ENCODE data around the gene ACOD1. TPM values are rescaled to one million over a fixed set of nuclear protein-coding genes. Genes with fewer than 3 reads are reported as not detected.

Gene ACOD1
- total and polyA plus RNA-seq, 8 donors, result 1.6 TPM; not detected in 7

DNA sequence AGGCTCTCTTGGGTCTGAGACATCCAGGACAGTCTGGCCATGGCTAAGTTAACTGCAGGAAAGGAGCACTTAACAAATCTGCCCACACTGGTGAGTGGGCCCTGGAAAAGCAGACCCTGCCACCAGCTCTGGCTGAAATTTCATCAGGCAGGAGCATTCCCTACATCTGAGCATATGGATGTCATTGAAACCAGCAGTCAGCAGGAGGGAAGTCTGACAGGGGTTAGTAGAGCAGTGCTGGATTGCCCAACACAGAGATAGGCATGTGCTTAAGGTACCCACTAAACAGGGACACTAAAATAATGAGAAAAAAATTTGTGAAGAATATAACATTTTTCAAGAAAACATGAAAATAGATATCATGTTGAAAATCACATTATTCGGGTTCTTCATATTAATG, 13.6 kb upstream of the ACOD1 start:
- TF ChIP-seq, protein P1, sequence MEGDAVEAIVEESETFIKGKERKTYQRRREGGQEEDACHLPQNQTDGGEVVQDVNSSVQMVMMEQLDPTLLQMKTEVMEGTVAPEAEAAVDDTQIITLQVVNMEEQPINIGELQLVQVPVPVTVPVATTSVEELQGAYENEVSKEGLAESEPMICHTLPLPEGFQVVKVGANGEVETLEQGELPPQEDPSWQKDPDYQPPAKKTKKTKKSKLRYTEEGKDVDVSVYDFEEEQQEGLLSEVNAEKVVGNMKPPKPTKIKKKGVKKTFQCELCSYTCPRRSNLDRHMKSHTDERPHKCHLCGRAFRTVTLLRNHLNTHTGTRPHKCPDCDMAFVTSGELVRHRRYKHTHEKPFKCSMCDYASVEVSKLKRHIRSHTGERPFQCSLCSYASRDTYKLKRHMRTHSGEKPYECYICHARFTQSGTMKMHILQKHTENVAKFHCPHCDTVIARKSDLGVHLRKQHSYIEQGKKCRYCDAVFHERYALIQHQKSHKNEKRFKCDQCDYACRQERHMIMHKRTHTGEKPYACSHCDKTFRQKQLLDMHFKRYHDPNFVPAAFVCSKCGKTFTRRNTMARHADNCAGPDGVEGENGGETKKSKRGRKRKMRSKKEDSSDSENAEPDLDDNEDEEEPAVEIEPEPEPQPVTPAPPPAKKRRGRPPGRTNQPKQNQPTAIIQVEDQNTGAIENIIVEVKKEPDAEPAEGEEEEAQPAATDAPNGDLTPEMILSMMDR (IDR thresholded peaks at IDR 0.05), result no peak
- Histone ChIP-seq H3K9me3 (peaks cover 0 to 4% of the 10 kb centered on the region in 2 donors), H3K4me1 (peaks cover 0 to 15% of the 10 kb centered on the region in 2 donors), H3K27ac (no peak overlapping the region), H3K36me3 (no peaks in the 10 kb centered on the region), H3K27me3 (no peaks in the 10 kb centered on the region), H3K4me3 (no peak overlapping the region)
- ATAC-seq, result no peak
- intact Hi-C loops (cut with DNase I), result no loop called here
- DNase-seq, result no peak

DNA sequence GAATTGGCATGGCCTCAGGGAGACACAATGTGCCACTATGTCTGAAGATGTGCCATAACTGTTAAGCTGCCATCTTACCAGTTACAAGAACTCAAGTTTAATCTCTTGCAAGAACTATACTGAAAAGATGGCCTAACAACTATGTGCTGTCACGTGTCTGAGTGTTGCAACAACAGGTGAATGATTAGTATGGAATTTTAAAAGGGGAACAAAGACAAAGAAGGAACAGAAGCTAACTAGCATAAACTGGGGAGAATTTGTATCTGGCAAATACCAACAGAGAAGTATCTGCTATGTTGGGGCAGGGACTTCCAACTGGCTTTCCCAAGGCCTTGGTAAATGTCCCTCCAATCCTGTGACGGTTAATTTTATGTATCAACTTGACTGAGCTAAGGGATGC, 11.5 kb upstream of the ACOD1 start:
- Histone ChIP-seq H3K36me3 (no peaks in the 10 kb centered on the region), H3K9me3 (peaks cover 0 to 3% of the 10 kb centered on the region in 2 donors), H3K27me3 (no peaks in the 10 kb centered on the region), H3K27ac (peak overlapping the region in 1 of 2 donors; percentile 53), H3K4me3 (no peak overlapping the region), H3K4me1 (peaks cover 0 to 19% of the 10 kb centered on the region in 2 donors)
- intact Hi-C loops (cut with DNase I), result no loop called here
- TF ChIP-seq, protein P1 (IDR thresholded peaks at IDR 0.05), result no peak
- DNase-seq (no peak), ATAC-seq (no peak)

DNA sequence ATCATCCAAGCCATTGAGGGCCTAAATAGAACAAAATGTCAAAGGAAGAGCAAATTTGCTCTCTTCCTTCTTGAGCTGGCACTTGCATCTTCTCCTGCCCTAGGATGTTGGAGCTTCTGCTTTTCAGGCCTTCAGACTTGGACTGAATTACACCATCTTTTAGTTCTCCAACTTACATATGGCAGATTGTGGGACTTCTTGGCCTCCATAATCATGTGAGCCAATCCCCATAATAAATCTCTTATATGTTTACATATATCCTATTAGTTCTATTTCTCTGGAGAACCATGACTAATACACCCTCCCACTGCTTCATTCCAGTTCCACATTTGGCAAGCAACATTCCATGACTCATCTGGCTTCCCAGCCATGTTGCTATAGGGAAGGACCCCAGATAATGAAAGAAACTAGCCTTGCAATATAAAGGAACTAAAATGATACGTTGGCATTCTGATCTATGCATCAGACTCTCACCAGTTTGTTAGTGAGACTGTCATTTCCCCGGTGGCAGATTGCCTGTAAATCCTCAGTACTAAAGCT, 11.0 kb upstream of the ACOD1 start:
- Histone ChIP-seq H3K36me3 (no peaks in the 10 kb centered on the region), H3K27me3 (no peaks in the 10 kb centered on the region), H3K4me1 (peaks cover 0 to 19% of the 10 kb centered on the region in 2 donors), H3K9me3 (no peaks in the 10 kb centered on the region), H3K27ac (peak overlapping the region in 1 of 2 donors; percentile 53), H3K4me3 (no peak overlapping the region)
- DNase-seq (no peak), ATAC-seq (peak; percentile 84)
- intact Hi-C loops (cut with DNase I), result no loop called here
- TF ChIP-seq, protein P1 (IDR thresholded peaks at IDR 0.05), result no peak

DNA sequence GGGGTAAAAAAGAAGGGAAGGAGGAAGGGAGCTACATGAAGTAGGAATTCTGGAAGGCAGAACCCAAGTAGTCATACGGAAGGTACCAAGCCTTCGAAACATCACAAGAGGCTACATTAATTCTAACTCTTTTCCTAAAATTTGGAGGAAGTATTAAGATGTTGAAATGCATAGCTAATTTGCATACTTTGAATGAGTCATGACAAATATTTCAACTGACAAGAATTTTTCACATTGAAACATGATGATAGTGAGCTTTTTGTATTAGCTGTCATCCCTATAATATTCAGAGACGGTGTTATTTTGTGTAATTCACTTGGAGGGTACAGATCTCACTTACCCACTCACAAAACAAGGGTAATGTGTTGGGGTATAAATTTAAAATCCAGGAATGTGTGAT, 9.1 kb upstream of the ACOD1 start:
- DNase-seq (no peak), ATAC-seq (no peak)
- Histone ChIP-seq H3K4me1 (peaks cover 0 to 22% of the 10 kb centered on the region in 2 donors), H3K4me3 (no peak overlapping the region), H3K36me3 (no peaks in the 10 kb centered on the region), H3K27ac (no peak overlapping the region), H3K27me3 (no peaks in the 10 kb centered on the region), H3K9me3 (no peaks in the 10 kb centered on the region)
- TF ChIP-seq, protein P1 (IDR thresholded peaks at IDR 0.05), result no peak
- intact Hi-C loops (cut with DNase I), result no loop called here

DNA sequence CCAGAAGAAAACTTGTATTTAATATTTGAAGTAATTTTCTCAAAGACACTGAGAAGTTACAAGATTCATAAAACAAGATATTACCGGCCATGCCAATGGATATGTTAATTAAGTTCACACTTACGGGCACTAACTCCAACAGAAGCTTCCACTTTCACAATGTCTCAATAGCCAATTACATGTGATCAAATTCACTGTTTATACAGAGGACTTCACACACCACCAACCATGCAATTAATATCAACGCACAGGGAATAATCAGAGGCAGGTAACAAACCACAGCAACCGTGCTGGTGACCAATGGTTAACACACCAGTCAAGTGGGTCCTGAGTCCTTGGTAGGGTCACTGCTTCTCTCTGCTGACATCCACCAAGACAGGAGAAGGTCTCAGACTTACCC, 5.9 kb upstream of the ACOD1 start:
- intact Hi-C loops (cut with DNase I), result no loop called here

More for the DNA sequence above, 5.9 kb upstream of the ACOD1 start:
- TF ChIP-seq, protein P1 (IDR thresholded peaks at IDR 0.05), result no peak
- Histone ChIP-seq H3K27me3 (no peaks in the 10 kb centered on the region), H3K36me3 (no peaks in the 10 kb centered on the region), H3K4me1 (peaks cover 0 to 29% of the 10 kb centered on the region in 2 donors), H3K4me3 (no peak overlapping the region), H3K9me3 (peaks cover 0 to 3% of the 10 kb centered on the region in 2 donors), H3K27ac (no peak overlapping the region)
- DNase-seq, result no peak
- no peak for ATAC-seq
